DOHH2 (cell line): ENCODE results near the gene ZFR.

Experiments used
- H3F3A ChIP-seq: fragments of 200-600 bp; sonication (generic), shearing (Covaris generic); 2 replicates; pipeline ENCODE4 v1.6.0; 2016; ENCODE audit warnings: antibody characterized with exemption, mild to moderate bottlenecking; ENCODE audit not compliant: control insufficient read depth, insufficient read depth
- H3K27ac ChIP-seq: fragments of 200-600 bp; sonication (generic); 2 replicates; pipeline ENCODE4 v1.5.1; 2014; ENCODE audit warnings: low read depth, mild to moderate bottlenecking, low read length, moderate library complexity
- H3K27me3 ChIP-seq: fragments of 200-600 bp; sonication (generic); 2 replicates; pipeline ENCODE4 v1.6.1; 2014; ENCODE audit warnings: mild to moderate bottlenecking, low read length, mixed read lengths; ENCODE audit not compliant: control insufficient read depth
- H3K36me3 ChIP-seq: fragments of 200-600 bp; sonication (generic); 2 replicates; pipeline ENCODE4 v1.6.1; 2014; ENCODE audit warnings: mild to moderate bottlenecking, low read length, moderate library complexity, mixed read lengths; ENCODE audit not compliant: control insufficient read depth
- H3K4me1 ChIP-seq: fragments of 200-600 bp; sonication (generic); 2 replicates; pipeline ENCODE4 v1.6.1; 2014; ENCODE audit warnings: mild to moderate bottlenecking, low read length, mixed read lengths; ENCODE audit not compliant: control insufficient read depth
- H3K4me2 ChIP-seq: fragments of 200-600 bp; sonication (generic); 2 replicates; pipeline ENCODE4 v1.6.0; 2014; ENCODE audit warnings: mild to moderate bottlenecking, low read length, moderate library complexity
- H3K4me3 ChIP-seq: fragments of 200-600 bp; sonication (generic); 2 replicates; pipeline ENCODE4 v1.5.1; 2014; ENCODE audit warnings: mild to moderate bottlenecking, low read length, mixed read lengths
- H3K79me2 ChIP-seq: fragments of 200-600 bp; sonication (generic); 2 replicates; pipeline ENCODE4 v1.6.1; 2014; ENCODE audit warnings: mild to moderate bottlenecking, low read length, mixed read lengths; ENCODE audit not compliant: control insufficient read depth
- H3K9me2 ChIP-seq: fragments of 200-600 bp; sonication (generic); replicated peaks from 2 replicates; pipeline ENCODE4 v1.6.1; 2014; ENCODE audit warnings: mild to moderate bottlenecking, low read length, mixed read lengths; ENCODE audit not compliant: control insufficient read depth
- H3K9me3 ChIP-seq: fragments of 200-600 bp; sonication (generic); 2 replicates; pipeline ENCODE4 v1.6.1; 2014; ENCODE audit warnings: antibody characterized with exemption, low read length, mixed read lengths; ENCODE audit not compliant: control insufficient read depth, insufficient read depth
- H4K20me1 ChIP-seq: fragments of 200-600 bp; sonication (generic); 2 replicates; pipeline ENCODE4 v1.6.0; 2014; ENCODE audit warnings: low read depth, mild to moderate bottlenecking, antibody characterized with exemption, low read length, moderate library complexity; ENCODE audit not compliant: control insufficient read depth, insufficient read depth
- CTCF ChIP-seq: fragments of 200-600 bp; sonication (generic); IDR thresholded peaks from one replicate; pipeline ENCODE4 v1.5.1; 2014; ENCODE audit warnings: antibody characterized with exemption, mild to moderate bottlenecking, low read depth, low read length; ENCODE audit not compliant: poor library complexity, severe bottlenecking
- EZH2phosphoT487 ChIP-seq: fragments of 200-600 bp; sonication (generic); IDR thresholded peaks from 2 replicates; pipeline ENCODE4 v1.6.1; 2017; ENCODE audit warnings: borderline replicate concordance, mild to moderate bottlenecking, antibody characterized with exemption, low read length, moderate library complexity, mixed read lengths

The ZFR gene

GRCh38 chr5:32462618-32463017 is 18.1 kb upstream of the ZFR start:
- 0 out of 2 replicates have a peak, but pooled peaks cover 5% of the 10 kb centered on the region for H3K27me3 ChIP-seq
- no peaks in the 10 kb centered on the region for H3K9me3 ChIP-seq
- no peak overlapping the region for H3K4me2 ChIP-seq
- TF ChIP-seq CTCF: no peak
- no peak for TF ChIP-seq EZH2phosphoT487
- no peak overlapping the region for H3K27ac ChIP-seq
- no peaks in the 10 kb centered on the region for H4K20me1 ChIP-seq
- no peaks in the 10 kb centered on the region for H3K79me2 ChIP-seq
- no peaks in the 10 kb centered on the region for H3K4me1 ChIP-seq
- H3K9me2 ChIP-seq: no peaks in the 10 kb centered on the region
- H3K4me3 ChIP-seq: no peak overlapping the region
- no peaks in the 10 kb centered on the region for H3F3A ChIP-seq
- no peaks in the 10 kb centered on the region for H3K36me3 ChIP-seq

GRCh38 chr5:32461441-32462120 is 17.0 kb upstream of the ZFR start:
- Histone ChIP-seq H3K4me3 (no peak overlapping the region), H3K4me1 (no peaks in the 10 kb centered on the region), H4K20me1 (no peaks in the 10 kb centered on the region), H3K27me3 (peaks cover 8% of the 10 kb centered on the region; the same call in 1 of the 2 replicates), H3K9me2 (no peaks in the 10 kb centered on the region), H3K79me2 (no peaks in the 10 kb centered on the region), H3K27ac (no peak overlapping the region), H3F3A (no peaks in the 10 kb centered on the region), H3K4me2 (no peak overlapping the region), H3K9me3 (no peaks in the 10 kb centered on the region), H3K36me3 (no peaks in the 10 kb centered on the region)
- TF ChIP-seq EZH2phosphoT487 (no peak), CTCF (no peak)

- no peaks in the 10 kb centered on the region for H3K9me3 ChIP-seq
- peaks cover 10% of the 10 kb centered on the region for H3K27me3 ChIP-seq
- H3K79me2 ChIP-seq: no peaks in the 10 kb centered on the region
- no peaks in the 10 kb centered on the region for H3F3A ChIP-seq
- no peak overlapping the region for H3K4me3 ChIP-seq
- H3K36me3 ChIP-seq: no peaks in the 10 kb centered on the region
- TF ChIP-seq CTCF (no peak), EZH2phosphoT487 (no peak)
- H3K9me2 ChIP-seq: no peaks in the 10 kb centered on the region
- no peak overlapping the region for H3K27ac ChIP-seq
- H3K4me2 ChIP-seq: no peak overlapping the region
- no peaks in the 10 kb centered on the region for H4K20me1 ChIP-seq
- H3K4me1 ChIP-seq: no peaks in the 10 kb centered on the region
Observed at GRCh38 chr5:32460702-32461101, 16.2 kb upstream of the ZFR start.
